HG03103 (cell line): ENCODE data around the gene TM9SF3.

ENCODE experiments used
- ATAC-seq: cut with Tn5 transposase; IDR thresholded peaks from one replicate; pipeline ENCODE4 v1.9.1; 2021; ENCODE audit warnings: low read depth; ENCODE audit not compliant: unreplicated experiment

The TM9SF3 gene

DNA sequence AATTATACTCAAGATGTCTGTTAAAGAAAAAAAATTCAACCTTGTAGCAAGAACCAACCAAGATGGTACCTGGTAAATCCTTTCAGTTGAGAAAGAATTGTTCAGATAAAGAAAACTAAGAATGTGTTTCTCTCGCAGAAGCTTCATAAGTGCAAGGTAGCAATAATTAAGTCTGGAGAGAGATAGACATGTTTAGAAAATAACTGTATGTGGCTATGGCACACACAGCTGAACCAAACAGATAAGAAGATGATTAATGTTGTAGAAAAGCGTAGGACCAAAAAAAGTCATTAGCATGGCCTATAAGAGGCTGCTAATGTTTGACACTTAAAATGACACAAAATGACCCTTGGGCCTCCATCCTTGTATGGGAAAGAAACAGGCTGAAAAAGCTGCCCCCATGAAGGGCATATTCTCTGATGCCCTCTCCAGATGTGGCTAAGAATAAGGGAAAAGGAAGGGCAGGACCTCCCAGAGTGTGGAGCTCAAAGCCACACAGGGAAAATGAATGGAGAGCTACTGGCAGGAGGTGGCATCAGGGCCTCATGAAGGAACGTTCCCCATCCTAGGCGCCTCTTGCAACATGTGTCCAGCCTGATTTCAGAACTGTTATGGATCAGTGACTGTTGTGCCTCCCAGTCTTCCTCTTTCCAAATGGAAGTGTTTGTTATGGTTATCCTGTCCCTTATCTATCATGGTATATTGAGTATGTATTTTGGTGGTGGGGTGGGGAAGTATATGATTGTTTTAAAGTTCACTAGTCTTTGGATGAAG lies 103.8 kb downstream of the TM9SF3 start:
- no peak for ATAC-seq

DNA sequence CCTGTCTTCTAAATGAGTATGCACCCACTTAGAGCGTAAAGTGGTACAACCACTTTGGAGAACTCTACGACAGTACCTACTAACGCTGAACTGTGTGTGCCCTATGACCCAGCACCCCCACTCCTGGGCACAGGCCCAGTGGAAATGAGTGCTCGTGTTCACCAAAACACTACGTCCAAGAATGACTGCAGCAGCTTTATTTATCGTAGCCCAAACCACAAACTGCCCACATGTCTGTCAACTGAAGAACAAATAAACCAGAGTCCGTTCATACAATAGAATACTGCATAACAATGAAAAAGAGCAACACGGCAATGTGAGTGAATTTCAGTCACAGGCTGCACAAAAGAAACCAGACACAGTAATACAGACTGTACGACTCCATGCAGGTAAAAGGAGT lies 108.5 kb downstream of the TM9SF3 start:
- no peak for ATAC-seq

DNA sequence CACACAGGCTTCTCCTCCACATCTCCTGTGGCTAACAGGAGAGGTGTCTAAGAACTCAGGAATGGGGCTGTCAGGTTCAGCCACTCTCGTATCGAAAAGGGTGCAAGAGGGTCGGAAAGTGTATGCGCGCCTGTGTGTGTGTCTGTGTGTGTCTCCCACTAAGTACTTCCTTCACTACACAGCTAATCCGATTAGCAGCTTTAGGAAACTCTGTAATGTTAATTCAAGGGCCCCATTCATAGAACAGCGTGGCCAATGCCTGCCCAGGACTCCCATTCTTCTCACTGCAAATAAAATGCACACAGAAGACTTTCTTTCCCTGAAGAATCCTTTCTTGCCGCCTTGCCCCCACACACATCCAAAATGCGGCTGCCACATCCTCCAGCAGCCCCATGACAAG lies 112.9 kb downstream of the TM9SF3 start:
- ATAC-seq = no peak

DNA sequence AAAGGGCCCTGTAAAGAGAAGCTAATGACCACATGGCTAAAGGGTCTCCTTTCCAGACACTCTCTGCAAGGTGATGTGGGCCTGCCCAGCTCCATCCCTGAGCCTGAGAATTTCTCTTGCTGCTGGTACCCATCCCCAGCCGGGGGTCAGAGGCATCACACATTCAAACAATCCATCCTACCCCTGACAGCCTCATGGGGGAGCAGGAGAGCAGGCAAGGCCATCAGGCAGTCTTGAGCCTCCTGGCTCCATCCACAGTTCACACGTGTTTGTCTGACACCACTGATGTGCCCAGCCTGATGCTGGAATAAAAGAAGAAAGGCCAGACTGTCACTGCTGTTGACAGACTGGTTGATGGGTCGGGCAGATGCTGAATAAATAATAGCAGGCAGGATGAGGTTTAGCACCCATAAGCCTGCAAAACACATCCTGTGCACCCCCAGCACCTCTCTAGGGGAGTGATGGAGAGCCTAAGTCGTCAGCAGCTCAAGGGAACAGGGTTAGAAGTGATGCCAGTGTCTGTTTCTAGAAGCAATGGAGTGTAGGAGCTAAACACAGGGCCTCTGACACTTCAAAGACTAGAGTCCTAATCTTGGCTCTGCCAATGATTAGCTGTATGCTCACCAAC lies 116.6 kb downstream of the TM9SF3 start:
- no peak for ATAC-seq

DNA sequence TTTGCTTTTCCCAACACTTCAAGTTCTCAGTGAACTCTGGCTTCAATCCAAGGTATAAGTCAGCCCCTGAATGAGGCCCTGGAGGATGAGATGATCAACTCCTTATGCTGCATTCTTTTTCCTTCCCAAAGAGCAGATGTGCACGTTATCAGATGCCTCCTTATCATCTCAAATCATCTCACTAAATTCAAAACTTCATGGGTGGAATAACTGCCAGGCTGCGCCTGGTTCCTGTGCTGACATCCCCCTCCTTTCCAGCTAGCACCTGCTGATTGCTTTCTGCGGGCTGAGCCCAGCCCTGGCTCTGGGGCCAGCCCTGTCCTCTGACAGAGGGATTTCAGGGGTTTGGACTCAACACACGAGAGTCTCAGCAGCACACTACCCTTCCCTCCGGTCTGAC lies 118.0 kb downstream of the TM9SF3 start:
- no peak for ATAC-seq
